HFF-Myc (cell line): ENCODE data around the gene KDM4B.

ENCODE experiments used
- DNase-seq: peaks from one replicate; pipeline ENCODE4 v3.0.0-alpha.2; 2011; ENCODE audit warnings: low read depth; ENCODE audit errors: extremely low read depth
- H3K4me3 ChIP-seq: replicated peaks from 2 replicates; pipeline ENCODE4 v1.5.1; 2011; ENCODE audit warnings: low read depth, mild to moderate bottlenecking, control low read depth, low read length
- CTCF ChIP-seq: IDR thresholded peaks from 2 replicates; pipeline ENCODE4 v1.5.1; 2012; ENCODE audit warnings: mild to moderate bottlenecking, low read depth, low read length, control low read depth; ENCODE audit errors: missing control alignments

The KDM4B gene

GRCh38 chr19:5086230-5086629 is 117.3 kb downstream of the KDM4B start:
- no peak for TF ChIP-seq CTCF
- no peak for DNase-seq
- H3K4me3 ChIP-seq, result no peak overlapping the region

GRCh38 chr19:5086725-5087439 is 118.0 kb downstream of the KDM4B start:
- no peak overlapping the region for H3K4me3 ChIP-seq
- no peak for TF ChIP-seq CTCF
- no peak for DNase-seq

GRCh38 chr19:5089283-5089682 is 120.4 kb downstream of the KDM4B start:
- TF ChIP-seq CTCF, result no peak
- H3K4me3 ChIP-seq, result no peak overlapping the region
- DNase-seq, result no peak

GRCh38 chr19:5090465-5091017 is 121.6 kb downstream of the KDM4B start:
- no peak for TF ChIP-seq CTCF
- DNase-seq, result no peak
- no peak overlapping the region for H3K4me3 ChIP-seq

GRCh38 chr19:5091018-5091683 is 122.2 kb downstream of the KDM4B start:
- DNase-seq, result no peak

GRCh38 chr19:5091684-5092480 is 123.0 kb downstream of the KDM4B start:
- no peak for TF ChIP-seq CTCF
- no peak overlapping the region for H3K4me3 ChIP-seq
- no peak for DNase-seq

More at GRCh38 chr19:5091018-5091683, 122.2 kb downstream of the KDM4B start:
- TF ChIP-seq CTCF, result no peak
- H3K4me3 ChIP-seq, result no peak overlapping the region
